HG03108 (cell line): ENCODE results near the gene ATP8A2.
A peak's percentile ranks its signal among the peaks of the same experiment; 100 is the strongest.

Experiments
- ATAC-seq: cut with Tn5 transposase; IDR thresholded peaks from one replicate; pipeline ENCODE4 v1.9.1; 2021; ENCODE audit warnings: moderate library complexity; ENCODE audit not compliant: unreplicated experiment

The ATP8A2 gene

GRCh38 chr13:25872481-25873241 is 500.9 kb downstream of the ATP8A2 start:
- ATAC-seq = no peak

GRCh38 chr13:25873242-25873612 is 501.5 kb downstream of the ATP8A2 start:
- no peak for ATAC-seq

- no peak for ATAC-seq
Observed at GRCh38 chr13:25874064-25874737, 502.4 kb downstream of the ATP8A2 start.

- ATAC-seq = no peak
Observed at GRCh38 chr13:25874907-25875306, 503.1 kb downstream of the ATP8A2 start.

GRCh38 chr13:25876247-25876646 is 504.5 kb downstream of the ATP8A2 start:
- no peak for ATAC-seq

- ATAC-seq = no peak
Observed at GRCh38 chr13:25879466-25879865, 507.7 kb downstream of the ATP8A2 start.

GRCh38 chr13:25881136-25881926 is 509.6 kb downstream of the ATP8A2 start:
- ATAC-seq = no peak

- ATAC-seq = no peak
Observed at GRCh38 chr13:25881971-25882451, 510.2 kb downstream of the ATP8A2 start.

- no peak for ATAC-seq
Observed at GRCh38 chr13:25882466-25883357, 510.9 kb downstream of the ATP8A2 start.

- no peak for ATAC-seq
Observed at GRCh38 chr13:25885418-25885817, 513.6 kb downstream of the ATP8A2 start.

- ATAC-seq = no peak
Observed at GRCh38 chr13:25886438-25887214, 514.9 kb downstream of the ATP8A2 start.

GRCh38 chr13:25887962-25888655 is 516.3 kb downstream of the ATP8A2 start:
- no peak for ATAC-seq

GRCh38 chr13:25890671-25891212 is 519.0 kb downstream of the ATP8A2 start:
- no peak for ATAC-seq

GRCh38 chr13:25898991-25899390 is 527.2 kb downstream of the ATP8A2 start:
- no peak for ATAC-seq

- no peak for ATAC-seq
Observed at GRCh38 chr13:25899464-25899863, 527.7 kb downstream of the ATP8A2 start.

GRCh38 chr13:25899952-25900351 is 528.2 kb downstream of the ATP8A2 start:
- ATAC-seq = no peak

GRCh38 chr13:25901460-25902376 is 529.9 kb downstream of the ATP8A2 start:
- peak; percentile 99 for ATAC-seq

GRCh38 chr13:25902455-25902854 is 530.7 kb downstream of the ATP8A2 start:
- no peak for ATAC-seq
